HPDE6-E6E7 (cell line): ENCODE measurements around the gene ATAD1.
A peak's percentile ranks its signal among the peaks of the same experiment; 100 is the strongest.
"Not testable (repeated sequence)": the region's sequence is repeated elsewhere in the genome, so short reads cannot be mapped to it uniquely, and the experiment has no call there.

Experiments used
- DNase-seq: peaks from one replicate; pipeline ENCODE4 v3.0.0; 2011; ENCODE audit warnings: missing footprints; ENCODE audit errors: extremely low spot score

ATAD1 gene

GRCh38 chr10:87817609-87818504 lies at the start of gene ATAD1:
Gene ATAD1, minus strand, starts transcription at chr10:87818226. Its CDS starts 3,627 bp downstream, at chr10:87814599.
- DNase-seq = peak; percentile 78

- DNase-seq = no peak
These were observed 49.4 kb upstream of the ATAD1 start for GRCh38 chr10:87867453-87867852.

- DNase-seq = no peak
These were observed 48.5 kb upstream of the ATAD1 start for GRCh38 chr10:87866412-87866974.

DNA sequence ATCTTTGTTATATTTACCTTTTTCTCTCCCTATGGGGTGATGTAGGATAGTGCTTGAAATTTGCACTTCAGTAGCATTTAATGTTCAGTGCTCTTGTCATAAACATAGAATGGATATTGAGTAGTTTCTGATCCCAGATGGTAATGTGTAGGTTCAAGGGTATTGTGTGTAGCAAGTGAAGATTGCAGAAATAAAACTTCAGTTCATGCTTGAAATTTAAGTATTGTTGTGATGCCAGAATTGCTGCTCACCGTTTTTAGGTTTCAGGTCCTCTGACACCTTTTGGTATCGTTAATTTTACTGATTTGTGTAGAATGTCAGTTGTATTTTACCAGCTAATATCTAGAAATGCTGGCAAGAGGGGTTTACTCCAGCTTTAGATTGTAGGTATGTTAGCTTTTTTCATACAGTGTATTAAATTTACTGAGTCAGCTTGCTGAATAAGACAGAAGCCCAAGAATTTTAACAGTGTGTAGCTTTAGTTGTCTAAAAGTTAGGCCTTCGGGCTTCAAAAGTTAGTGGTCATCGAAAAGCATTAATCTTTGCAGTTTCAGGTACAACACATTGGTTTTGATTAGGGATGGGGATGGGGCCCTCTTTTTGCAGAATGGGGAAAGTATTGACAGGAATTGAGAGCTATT lies 47.3 kb upstream of the ATAD1 start:
- DNase-seq = no peak

DNA sequence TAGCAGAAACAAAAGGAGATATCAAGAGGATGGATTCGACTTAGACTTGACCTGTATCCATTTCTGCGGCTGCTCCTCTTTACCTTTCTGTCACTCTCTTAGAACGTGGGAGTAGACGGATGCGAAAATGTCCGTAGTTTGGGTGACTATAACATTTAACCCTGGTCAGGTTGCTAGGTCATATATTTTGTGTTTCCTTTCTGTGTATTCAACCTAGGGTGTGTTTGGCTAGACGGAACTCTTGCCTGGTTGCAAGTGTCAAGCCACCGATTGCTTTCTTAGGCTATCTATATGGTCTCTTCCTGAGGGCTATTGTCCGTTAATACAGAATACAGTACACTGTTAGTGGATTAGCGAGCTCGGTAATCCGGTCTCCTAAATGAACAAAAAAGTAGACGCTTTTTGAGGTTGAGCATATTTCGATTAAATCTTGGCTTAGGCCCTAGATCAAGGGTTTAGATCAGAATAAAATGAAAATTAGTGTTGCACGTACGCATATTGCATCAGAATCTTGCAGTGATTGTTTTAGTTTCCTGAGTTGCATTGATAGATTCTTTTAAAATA lies 46.6 kb upstream of the ATAD1 start:
- no peak for DNase-seq

GRCh38 chr10:87863951-87864495 lies 46.0 kb upstream of the ATAD1 start:
- not testable (repeated sequence) for DNase-seq

DNA sequence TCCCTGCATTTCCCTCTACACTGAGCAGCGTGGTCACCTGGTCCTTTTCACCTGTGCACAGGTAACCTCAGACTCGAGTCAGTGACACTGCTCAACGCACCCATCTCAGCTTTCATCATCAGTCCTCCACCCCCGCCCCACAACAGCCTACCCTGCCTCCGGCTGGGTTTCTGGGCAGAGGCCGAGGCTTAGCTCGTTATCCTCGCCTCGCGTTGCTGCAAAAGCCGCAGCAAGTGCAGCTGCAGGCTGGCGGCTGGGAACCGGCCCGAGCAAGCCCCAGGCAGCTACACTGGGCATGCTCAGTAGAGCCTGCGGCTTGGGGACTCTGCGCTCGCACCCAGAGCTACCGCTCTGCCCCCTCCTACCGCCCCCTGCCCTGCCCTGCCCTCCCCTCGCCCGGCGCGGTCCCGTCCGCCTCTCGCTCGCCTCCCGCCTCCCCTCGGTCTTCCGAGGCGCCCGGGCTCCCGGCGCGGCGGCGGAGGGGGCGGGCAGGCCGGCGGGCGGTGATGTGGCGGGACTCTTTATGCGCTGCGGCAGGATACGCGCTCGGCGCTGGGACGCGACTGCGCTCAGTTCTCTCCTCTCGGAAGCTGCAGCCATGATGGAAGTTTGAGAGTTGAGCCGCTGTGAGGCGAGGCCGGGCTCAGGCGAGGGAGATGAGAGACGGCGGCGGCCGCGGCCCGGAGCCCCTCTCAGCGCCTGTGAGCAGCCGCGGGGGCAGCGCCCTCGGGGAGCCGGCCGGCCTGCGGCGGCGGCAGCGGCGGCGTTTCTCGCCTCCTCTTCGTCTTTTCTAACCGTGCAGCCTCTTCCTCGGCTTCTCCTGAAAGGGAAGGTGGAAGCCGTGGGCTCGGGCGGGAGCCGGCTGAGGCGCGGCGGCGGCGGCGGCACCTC lies 45.3 kb upstream of the ATAD1 start, which contains the start of the genes KLLN and PTEN:
TSS of gene KLLN (minus strand) at position 481 of the 891 bp plus-strand sequence. CDS start 1,046 bp downstream, outside the sequence.
TSS of gene PTEN (plus strand) at position 573 of the 891 bp plus-strand sequence. CDS start 845 bp downstream, outside the sequence.
- peak; percentile 72 for DNase-seq

- DNase-seq = peak; percentile 27
These were observed 44.6 kb upstream of the ATAD1 start for GRCh38 chr10:87862679-87863052.

GRCh38 chr10:87861953-87862678 lies 44.1 kb upstream of the ATAD1 start:
- DNase-seq = peak; percentile 76

DNA sequence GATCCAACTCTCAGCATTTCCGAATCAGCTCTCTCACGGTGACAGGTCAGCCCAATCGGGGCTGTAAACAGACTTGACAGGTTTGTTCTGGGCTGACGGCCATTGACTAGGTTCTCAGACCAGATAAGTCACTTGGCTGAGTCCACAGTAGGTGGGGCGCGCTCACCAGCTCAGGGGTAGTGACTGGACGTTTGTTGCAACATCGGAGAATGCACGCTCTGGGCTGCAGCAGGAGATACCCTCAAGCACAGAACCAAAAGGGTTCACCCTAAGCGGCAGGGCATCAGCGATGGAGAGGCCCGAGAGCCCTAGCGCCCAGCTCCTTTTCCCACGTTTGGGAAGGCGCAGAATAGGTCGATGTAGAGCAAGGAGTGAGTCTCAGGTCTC lies 43.5 kb upstream of the ATAD1 start:
- peak; percentile 66 for DNase-seq

DNA sequence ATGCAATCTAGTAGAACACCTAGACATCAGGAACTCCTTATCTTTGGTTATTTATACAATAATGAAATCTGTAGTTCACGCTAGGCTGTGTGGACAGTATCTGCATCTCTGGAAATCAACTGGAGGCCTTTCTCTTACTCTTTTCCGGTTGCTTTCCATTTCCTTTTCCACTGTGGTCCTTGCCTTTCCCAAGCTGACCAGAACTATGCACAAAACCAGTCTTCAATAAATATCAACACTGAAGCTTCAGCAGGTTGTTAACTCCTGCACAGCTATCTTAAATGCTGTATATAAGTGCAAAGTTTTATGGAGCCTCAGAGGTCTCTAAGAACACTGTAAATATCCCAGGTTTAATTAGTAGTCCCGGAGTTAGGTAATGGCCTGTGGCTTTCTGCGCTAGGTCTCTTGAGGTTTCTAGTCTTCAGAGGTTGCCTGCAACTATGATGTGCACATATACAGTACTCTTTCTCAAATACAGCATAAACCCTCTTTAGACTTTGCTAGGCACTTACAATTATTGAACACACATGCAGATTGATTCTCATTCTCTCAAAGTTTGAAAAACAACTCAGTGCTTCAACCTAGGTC lies 42.9 kb upstream of the ATAD1 start:
- DNase-seq = no peak

DNA sequence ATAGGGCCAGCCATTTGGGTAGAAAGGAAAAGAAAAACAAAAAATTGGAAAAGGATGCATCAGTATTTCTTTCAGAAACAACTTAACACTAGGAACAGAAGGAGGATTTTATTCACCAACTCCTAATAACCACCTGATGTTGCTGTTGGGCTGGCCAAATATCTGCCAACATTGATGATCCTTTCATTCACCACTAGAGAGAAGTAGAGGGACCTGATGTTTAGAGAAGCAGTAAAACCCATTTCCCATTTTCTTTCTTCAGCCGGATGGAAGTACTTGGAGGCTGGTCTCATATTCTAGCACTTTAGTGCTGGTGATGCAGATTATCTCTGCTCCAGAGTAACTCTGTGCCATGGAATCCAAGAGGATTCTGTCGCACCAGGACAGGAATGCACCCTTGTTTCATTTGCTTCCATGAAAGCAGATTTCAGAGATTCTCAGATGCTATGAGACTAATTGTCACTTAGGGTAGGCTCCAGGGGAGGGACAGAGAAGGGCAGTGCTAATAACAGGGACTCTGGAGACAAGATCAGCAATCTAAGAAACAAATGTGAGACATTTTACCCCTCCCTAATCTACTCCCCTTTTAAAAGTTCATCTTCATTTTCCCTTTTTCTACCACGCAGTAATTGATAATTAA lies 42.2 kb upstream of the ATAD1 start:
- DNase-seq = peak; percentile 41

- DNase-seq = not testable (repeated sequence)
These were observed 37.6 kb upstream of the ATAD1 start for GRCh38 chr10:87855665-87856064.

- DNase-seq = not testable (repeated sequence)
These were observed 37.2 kb upstream of the ATAD1 start for GRCh38 chr10:87855247-87855646.

GRCh38 chr10:87852089-87852488 lies 34.1 kb upstream of the ATAD1 start:
- DNase-seq = no peak

DNA sequence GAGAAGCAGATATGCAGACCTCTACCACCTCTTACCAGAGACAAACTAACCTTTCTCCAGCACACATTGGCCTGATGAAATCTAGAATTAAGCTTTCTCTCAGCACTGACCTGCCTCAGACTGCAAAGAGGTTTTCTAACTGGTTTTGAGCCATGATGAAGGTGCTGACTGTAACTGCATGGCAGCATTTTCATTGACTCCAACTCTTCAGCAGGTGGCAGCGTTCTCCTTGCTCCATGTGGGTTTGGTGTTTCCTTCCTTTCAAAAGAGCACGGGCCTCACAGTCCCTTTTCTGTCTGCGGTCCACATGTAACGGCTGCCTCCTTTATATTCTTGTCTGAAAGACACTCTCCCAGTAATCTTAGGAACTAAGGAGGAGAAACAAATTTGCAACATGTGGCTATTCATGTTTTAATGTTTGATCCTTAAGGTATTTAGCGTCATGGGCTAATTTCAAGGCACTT lies 32.7 kb upstream of the ATAD1 start:
- DNase-seq = peak; percentile 43

DNA sequence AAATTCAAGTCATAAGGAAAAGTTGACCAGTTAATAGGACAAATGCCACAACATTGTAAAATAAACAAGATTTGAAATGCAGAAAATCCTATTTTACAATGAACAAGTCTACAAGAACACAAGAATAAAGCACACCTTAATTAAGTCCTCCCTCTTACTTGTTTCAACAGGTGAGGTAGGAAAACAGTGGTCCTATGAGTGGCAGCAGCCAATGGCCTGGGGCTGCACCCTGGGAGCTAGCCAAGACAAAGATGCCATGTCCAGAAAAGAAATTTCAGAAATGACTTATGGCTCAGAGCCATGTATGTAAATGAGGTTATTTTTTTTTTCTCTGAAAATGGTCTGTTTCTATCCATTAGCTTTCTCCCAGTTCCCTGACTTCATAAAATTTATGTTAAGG lies 31.0 kb upstream of the ATAD1 start:
- DNase-seq = peak; percentile 33

DNA sequence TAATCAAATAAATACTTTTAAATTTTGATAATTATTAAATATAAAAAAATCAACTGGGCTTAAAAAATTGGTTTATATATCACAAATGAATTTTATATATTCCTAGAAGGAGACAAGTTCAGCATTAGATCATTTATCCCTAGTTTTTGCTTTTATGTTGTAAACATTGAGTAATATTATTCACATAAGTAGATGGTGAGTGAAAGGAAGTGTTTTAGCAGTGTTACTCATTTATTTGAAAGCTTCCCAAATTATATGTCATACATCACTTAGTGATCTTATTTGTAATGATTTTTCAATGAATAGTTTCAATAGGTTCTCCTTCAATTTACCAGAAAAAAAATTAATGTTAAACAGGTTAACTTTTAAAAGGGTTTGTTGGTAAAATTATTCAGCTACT lies 29.5 kb upstream of the ATAD1 start:
- no peak for DNase-seq

- not testable (repeated sequence) for DNase-seq
These were observed 28.7 kb upstream of the ATAD1 start for GRCh38 chr10:87846711-87847110.
